Stimulated activated CD8-positive, alpha-beta memory T cell treated with anti-CD3 and anti-CD28 coated beads, Interleukin-15, amount 100 ng/mL, for 48 hours (primary cell): ENCODE data around the gene NLRP6.
"Not testable (repeated sequence)": the region's sequence is repeated elsewhere in the genome, so short reads cannot be mapped to it uniquely, and the experiment has no call there.

ENCODE experiments used
- DNase-seq, 2 donors: peaks; one replicate each; pipeline ENCODE4 v3.0.0-alpha.2; 2020; ENCODE audit warnings: low read depth in 2 of 2

Gene NLRP6

GRCh38 chr11:293852-294661 is 15.8 kb downstream of the NLRP6 start:
- DNase-seq: no peak

GRCh38 chr11:294780-295179 is 16.6 kb downstream of the NLRP6 start:
- no peak for DNase-seq

- no peak for DNase-seq
Measured at GRCh38 chr11:295351-296170, 17.4 kb downstream of the NLRP6 start.

- no peak for DNase-seq
Measured at GRCh38 chr11:296171-297050, 18.2 kb downstream of the NLRP6 start.

GRCh38 chr11:297051-297585 is 18.9 kb downstream of the NLRP6 start:
- DNase-seq: no peak

GRCh38 chr11:297586-298405 is 19.6 kb downstream of the NLRP6 start:
- no peak for DNase-seq

- DNase-seq: no peak
Measured at GRCh38 chr11:298406-299065, 20.3 kb downstream of the NLRP6 start.

GRCh38 chr11:299081-299891 is 21.1 kb downstream of the NLRP6 start, which contains the start of gene IFITM5:
Gene IFITM5 (minus strand): TSS chr11:299526. CDS start chr11:299490, 36 bp downstream.
- no peak for DNase-seq

- DNase-seq: no peak
Measured at GRCh38 chr11:299951-300735, 21.9 kb downstream of the NLRP6 start.

- no peak for DNase-seq
Measured at GRCh38 chr11:303363-303762, 25.2 kb downstream of the NLRP6 start.

GRCh38 chr11:304061-304506 is 25.9 kb downstream of the NLRP6 start:
- DNase-seq: no peak

- no peak for DNase-seq
Measured at GRCh38 chr11:304915-305843, 27.0 kb downstream of the NLRP6 start.

GRCh38 chr11:305844-306211 is 27.6 kb downstream of the NLRP6 start:
- DNase-seq: no peak

- DNase-seq: no peak
Measured at GRCh38 chr11:306645-307371, 28.6 kb downstream of the NLRP6 start.

- not testable (repeated sequence) for DNase-seq
Measured at GRCh38 chr11:307766-308708, 29.8 kb downstream of the NLRP6 start, which contains the start of gene IFITM2. Gene IFITM2 (plus strand): TSS chr11:307816. CDS start chr11:308193, 377 bp downstream.
